ENCODE results near the gene NOS1AP.

NOS1AP gene

GRCh38 chr1:162139211-162139610 lies 69.7 kb downstream of the NOS1AP start:
- no peak for DNase-seq

- DNase-seq: no peak
Measured at GRCh38 chr1:162141281-162142054, 72.0 kb downstream of the NOS1AP start.

- DNase-seq: no peak
Measured at GRCh38 chr1:162142968-162143367, 73.5 kb downstream of the NOS1AP start.

- no peak for DNase-seq
Measured at GRCh38 chr1:162144268-162144667, 74.8 kb downstream of the NOS1AP start.

GRCh38 chr1:162144853-162145252 lies 75.4 kb downstream of the NOS1AP start:
- DNase-seq: no peak

- DNase-seq: no peak
Measured at GRCh38 chr1:162145280-162145965, 75.9 kb downstream of the NOS1AP start.

GRCh38 chr1:162145966-162146696 lies 76.6 kb downstream of the NOS1AP start:
- no peak for DNase-seq

DNA sequence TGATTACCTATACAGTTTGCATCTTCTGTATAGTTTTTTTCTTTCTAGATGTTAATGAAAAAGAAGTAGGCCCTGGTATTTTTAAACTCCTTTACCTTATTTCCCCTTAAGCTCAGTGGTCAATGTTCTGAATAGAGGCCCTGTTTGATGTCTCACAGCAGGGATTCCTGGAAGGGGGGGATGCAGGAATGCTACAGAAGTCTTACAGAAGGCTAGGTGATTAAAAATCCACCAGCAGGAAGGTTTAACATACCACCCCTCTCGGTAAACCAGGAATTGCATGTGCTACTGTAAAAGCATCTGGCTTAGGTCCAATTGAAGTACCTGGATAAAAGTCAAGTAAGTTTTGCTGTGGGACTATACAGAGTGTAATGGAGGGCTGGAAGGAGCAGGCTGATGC lies 78.3 kb downstream of the NOS1AP start:
- DNase-seq: no peak

DNA sequence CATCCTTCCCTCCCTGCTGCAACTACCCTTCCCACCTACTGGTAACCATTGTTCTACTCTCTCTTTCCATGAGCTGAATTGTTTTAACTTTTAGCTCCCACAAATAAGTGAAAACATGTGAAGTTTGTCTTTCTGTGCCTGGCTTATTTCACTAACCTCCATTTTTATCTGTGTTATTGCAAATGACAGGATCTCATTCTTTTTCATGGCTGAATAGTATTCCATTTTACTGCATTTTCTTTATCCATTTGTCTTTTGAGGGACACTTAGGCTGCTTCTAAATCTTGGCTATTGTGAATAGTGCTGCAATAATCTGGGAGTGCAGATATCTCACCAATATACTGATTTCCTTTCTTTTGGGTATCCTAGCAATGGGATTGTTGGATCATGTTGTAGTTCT lies 80.6 kb downstream of the NOS1AP start:
- no peak for DNase-seq

- DNase-seq: no peak
Measured at GRCh38 chr1:162151900-162152829, 82.7 kb downstream of the NOS1AP start.

DNA sequence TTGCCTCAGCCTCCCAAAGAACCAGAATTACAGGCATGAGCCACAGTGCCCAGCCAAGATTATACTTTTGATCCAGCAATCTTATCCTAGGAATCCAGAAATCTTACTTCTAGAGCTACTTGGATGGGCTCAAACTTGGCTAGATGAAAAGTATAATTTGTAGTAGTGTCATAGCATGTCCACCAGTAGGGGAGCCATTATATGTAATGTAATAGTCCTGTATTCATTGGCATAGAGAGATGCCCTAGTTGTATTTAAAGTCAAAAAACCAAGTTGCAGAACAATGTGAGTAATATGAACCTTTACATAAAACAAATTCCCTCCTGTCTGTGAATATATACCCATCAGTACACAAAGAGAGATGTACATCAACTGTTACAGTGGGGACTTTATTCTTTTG lies 83.9 kb downstream of the NOS1AP start:
- no peak for DNase-seq

- no peak for DNase-seq
Measured at GRCh38 chr1:162157469-162157868, 88.0 kb downstream of the NOS1AP start.

DNA sequence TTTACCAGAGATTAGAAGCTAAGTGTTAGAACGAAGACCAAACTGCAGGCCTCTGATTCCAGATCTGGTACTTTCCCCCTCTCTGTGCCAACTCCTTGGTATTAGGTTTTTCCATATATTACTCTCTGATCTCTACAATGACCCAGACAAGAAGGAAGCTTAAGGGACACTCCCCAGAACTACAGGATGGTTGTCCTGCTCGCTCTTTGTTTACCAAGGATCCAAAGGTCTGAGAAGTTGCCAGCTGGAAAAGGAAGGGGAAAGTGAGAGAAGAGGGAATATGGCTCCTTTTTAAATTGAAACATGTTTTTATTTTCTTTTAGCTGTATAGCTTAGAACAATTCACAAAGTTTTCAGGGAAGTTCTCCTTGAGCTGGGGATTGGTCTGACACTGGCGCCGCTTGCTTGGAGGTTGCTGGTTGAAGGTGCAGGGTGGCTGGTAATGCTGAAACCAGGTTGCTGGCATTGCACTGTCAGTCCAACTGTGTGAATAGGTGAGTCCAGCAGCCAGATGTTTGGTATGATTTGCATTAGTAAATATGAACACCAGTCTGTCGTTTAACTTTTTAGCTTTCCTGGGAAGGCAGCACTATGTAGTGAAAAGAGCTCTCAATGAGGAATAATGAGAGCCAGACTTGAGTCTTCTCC lies 89.3 kb downstream of the NOS1AP start:
- DNase-seq: no peak

GRCh38 chr1:162159515-162159914 lies 90.0 kb downstream of the NOS1AP start:
- DNase-seq: no peak

GRCh38 chr1:162161916-162162550 lies 92.5 kb downstream of the NOS1AP start:
- no peak for DNase-seq

GRCh38 chr1:162165528-162165927 lies 96.0 kb downstream of the NOS1AP start:
- DNase-seq: no peak

GRCh38 chr1:162166917-162167615 lies 97.6 kb downstream of the NOS1AP start:
- no peak for DNase-seq

DNA sequence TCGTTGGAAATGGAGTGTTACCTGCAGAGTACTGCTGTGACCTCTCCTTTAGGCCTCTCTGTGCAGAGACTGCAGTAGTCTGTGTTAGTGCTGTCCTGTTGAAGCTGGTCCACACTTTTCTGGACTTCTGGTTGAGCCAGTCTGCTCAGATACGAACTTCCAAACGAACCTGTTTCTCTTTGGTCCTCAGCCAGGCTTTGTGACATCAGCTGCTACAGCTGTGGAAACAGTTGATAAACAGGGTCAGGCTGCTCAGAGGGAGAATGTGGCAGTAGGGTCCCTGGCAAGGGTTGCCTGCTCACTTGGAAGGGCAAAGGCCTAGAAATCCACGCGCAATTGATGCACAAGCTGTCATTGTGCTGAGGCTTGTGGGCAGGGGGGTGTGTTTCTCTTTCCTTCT lies 98.8 kb downstream of the NOS1AP start:
- no peak for DNase-seq

DNA sequence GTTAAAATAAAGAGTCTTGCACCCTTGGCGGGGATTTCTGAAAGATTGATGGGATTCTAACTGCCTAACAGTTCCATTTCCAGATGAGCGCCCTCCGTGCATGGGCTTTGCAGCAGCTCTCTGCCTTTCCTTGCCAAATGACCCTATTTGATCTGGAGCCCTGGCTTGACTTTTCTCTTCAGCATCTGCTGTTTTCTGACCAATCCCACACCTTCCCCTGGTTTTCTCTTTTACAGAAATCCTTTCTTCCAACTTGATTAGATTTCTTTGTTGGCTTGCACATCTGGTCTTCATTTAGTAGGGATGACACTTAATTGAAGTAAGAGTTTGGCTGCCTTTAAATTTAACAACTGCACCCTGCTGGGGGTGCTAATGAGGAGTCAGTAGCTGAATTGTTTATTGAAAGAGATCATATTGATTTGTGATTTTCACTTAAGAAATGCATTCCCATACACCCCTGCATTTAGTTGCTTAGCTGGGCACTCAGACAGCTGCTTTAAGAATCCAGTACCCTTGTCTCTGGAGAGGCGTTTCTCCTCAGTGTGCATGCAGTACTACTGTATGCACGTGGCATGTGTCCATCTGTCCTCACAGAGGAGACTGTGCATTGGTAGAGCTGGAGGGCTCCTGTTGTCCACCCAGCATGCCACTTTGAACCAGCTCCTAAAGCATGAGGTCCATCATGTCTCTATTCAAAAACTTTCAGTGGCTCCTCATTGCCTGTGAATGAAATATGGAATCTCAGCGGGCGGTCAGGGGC lies 99.7 kb downstream of the NOS1AP start:
- DNase-seq: no peak

DNA sequence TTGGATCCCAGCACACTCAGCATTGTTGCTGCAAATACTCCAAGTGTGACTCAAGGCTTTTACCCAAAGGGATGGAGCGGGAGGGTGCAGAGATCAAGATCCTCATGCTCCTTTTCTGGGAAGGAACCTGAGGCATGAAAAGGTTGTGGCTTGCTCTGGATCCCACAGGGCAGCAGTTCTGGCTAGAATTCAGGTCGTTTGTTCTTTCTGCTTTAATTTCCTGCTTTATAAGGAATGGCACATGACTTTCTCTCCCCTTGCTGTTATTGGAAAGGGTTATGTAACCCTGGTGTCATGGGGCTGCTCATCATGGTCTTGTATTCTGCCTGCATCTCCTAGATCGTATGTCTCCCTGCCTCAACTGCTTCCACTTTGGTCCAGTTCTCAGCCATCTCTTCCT lies 101.6 kb downstream of the NOS1AP start:
- no peak for DNase-seq

Data from activated CD8-positive, alpha-beta memory T cell treated with anti-CD3 and anti-CD28 coated beads, Interleukin-2, amount 50 U/mL, for 4 hours (primary cell).